ENCODE results near the gene LRRC8E.
"Not testable (repeated sequence)": the region's sequence is repeated elsewhere in the genome, so short reads cannot be mapped to it uniquely, and the experiment has no call there.

Gene LRRC8E

DNA sequence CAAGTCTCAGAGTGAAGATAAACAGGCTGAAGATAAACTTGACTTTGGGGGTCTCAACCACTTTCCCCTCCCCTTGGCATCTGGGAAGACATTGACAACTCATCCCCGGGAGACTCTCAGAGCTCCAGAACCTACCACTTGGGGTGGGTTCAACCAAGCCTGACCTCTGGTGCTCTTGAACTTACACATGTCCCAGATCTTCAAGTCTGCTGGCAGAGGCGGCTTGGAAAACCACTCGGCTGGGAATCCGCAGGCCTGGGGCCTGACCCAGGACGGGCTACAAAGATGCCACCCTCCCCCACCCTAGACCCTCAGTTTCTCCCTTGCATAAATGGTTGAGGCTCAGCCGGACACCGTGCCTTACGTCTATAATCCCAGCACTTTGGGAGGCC lies 512 bp downstream of the LRRC8E start:
- DNase-seq = no peak

DNA sequence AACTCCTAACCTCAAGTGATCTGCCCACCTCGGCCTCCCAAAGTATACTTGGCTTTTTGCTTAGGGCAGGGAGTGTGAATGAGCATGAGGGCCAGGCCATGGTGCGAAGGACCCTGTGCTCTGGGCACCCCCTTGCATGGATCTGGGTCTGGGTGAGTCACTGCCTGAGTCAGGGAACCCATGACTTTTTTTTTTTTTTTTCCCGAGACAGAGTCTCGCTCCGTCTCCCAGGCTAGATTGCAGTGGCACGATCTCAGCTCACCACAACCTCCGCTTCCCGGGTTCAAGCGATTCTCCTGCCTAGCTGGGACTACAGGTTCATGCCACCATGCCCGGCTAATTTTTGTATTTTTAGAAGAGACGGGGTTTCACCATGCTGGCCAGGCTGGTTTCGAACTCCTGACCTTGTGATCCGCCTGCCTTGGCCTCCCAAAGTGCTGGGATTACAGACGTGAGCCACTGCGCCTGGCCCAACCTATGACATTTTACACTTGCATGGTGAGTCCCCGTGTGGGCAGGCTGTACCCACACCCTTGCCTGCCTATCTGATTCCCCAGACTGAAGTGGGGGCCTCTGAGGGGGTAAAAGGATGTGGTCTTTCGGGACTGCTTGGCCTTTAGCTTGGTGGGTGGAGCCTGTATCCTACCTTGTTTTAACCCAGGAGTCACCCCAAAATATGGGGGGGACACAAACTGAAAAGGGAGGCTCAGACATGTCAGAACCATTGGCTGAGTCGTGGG lies 5.2 kb downstream of the LRRC8E start:
- DNase-seq = not testable (repeated sequence)

- DNase-seq = no peak
Observed at GRCh38 chr19:7894612-7895309, 6.5 kb downstream of the LRRC8E start.

- DNase-seq = no peak
Observed at GRCh38 chr19:7895565-7895964, 7.3 kb downstream of the LRRC8E start.

DNA sequence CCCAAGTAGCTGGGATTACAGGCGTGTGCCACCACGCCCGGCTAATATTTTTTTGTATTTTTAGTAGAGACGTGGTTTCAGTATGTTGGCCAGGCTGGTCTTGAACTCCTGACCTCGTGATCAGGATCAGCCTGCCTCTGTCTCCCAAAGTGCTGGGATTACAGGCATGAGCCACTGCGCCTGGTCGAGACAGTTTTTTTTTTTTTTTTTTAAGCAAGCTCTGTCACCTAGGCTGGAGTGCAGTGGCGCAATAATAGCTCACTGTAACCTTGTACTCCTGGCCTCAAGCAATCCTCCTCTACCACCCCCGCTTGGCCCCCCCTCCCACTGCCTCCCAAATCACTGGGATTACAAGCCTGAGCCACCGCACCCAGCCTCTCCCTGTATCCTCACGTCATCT lies 9.0 kb downstream of the LRRC8E start:
- DNase-seq = no peak

DNA sequence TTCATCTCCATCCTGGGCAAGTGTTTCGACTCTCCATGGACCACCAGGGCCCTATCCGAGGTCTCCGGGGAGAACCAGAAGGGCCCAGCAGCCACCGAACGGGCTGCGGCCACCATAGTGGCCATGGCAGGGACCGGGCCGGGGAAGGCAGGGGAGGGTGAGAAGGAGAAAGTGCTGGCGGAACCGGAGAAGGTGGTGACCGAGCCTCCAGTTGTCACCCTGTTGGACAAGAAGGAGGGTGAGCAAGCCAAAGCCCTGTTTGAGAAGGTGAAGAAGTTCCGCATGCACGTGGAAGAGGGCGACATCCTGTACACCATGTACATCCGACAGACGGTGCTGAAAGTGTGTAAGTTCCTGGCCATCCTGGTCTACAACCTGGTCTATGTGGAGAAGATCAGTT lies 10.7 kb downstream of the LRRC8E start:
- no peak for DNase-seq

- no peak for DNase-seq
Observed at GRCh38 chr19:7899751-7900378, 11.6 kb downstream of the LRRC8E start.

- no peak for DNase-seq
Observed at GRCh38 chr19:7900401-7900870, 12.1 kb downstream of the LRRC8E start.

DNA sequence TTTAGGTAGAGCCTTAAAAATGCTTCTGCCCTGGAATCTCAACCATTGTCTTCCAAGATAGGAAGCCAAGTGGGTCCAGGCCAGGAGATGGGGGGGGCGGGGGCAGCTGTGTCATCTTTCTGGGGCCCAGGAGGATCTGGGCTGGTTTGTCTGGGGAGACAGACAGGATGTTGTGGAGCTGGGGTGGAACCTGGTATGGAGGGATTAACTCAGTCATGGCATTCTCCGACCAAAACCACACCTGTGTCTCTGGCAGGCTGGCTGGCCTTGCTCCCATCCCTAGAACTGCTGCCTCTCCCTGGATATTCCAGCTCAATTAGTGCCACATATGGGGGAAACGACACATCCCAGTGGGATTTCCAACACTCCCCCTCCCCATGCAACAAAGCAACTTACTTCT lies 12.6 kb downstream of the LRRC8E start:
- DNase-seq = no peak

DNA sequence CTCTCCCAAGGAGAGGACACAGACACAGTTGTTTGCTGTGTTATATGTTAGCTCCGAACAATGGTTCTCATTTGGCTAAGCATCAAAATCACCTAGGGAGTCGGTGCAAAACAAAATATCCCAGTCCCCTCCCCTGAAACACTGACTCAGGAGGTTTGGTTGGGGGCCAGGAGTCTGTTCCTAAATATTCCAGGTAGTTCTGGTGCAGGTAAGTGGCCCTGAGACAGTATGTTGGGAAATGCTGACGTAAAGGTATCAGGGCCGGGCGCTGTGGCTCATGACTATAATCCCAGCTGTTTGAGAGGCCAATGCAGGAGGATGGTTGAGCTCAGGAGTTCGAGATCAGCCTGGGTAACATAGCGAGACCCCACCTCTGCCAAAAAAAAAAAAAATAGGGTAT lies 13.0 kb downstream of the LRRC8E start:
- no peak for DNase-seq

DNA sequence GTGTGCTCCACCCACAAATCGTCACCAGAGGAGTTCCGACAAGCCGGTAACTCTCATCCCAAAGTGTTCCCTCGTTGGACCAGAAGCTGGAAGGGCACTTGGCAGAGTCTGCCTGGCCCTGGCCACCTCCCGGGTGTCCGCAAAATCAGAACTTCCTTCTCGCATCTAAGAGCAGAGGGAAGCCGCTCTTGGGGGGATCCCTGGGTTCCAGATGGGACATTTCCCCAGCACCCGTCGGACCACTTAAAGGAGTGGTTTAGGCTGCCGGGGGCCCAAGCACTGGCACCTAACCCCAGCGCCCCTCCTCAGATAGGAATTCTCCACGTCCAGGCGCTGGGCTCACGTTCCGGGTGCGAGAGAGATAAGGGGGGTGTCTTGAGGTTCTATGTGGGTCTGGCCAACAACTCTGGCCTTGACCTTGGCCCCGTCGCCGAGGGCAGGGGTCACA lies 14.5 kb downstream of the LRRC8E start:
- no peak for DNase-seq

DNA sequence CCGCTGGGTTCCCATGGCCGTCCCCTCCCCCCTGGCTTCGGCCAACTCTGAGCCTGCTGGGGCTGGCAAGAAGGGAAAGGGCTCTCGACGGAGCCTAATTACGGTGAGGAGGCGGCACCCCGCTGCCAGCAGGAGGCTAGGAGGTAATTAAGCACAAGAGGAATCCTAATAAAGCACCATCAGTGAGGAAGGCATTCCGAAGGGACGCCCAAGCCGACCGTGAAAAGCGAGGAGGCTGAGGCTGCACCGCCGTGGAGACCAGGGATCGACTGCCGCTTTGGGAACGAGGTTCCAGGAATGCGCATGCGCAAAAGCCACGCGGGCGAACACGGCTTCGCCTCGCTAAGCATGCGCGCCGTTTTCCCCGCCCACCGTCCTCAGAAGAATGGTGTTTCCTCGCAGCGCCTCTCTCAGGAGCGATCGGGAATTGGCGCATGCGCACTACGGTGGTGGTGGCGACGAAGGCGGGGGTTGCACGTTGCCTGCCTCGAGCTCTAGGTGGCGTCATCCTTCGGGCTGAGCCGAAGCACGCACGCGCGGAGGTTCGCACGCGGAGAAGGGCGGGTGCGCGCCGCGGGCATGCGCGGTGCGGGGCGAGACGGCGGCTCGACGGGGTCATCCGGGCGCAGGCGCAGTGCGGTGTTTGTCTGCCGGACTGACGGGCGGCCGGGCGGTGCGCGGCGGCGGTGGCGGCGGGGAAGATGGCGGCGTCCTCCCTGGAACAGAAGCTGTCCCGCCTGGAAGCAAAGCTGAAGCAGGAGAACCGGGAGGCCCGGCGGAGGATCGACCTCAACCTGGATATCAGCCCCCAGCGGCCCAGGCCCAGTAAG lies 15.1 kb downstream of the LRRC8E start, which contains the start of gene MAP2K7:
MAP2K7 (plus strand) TSS at position 634 of the 830 bp plus-strand sequence; CDS start at position 702, 68 bp downstream.
- peak; percentile 100 for DNase-seq

DNA sequence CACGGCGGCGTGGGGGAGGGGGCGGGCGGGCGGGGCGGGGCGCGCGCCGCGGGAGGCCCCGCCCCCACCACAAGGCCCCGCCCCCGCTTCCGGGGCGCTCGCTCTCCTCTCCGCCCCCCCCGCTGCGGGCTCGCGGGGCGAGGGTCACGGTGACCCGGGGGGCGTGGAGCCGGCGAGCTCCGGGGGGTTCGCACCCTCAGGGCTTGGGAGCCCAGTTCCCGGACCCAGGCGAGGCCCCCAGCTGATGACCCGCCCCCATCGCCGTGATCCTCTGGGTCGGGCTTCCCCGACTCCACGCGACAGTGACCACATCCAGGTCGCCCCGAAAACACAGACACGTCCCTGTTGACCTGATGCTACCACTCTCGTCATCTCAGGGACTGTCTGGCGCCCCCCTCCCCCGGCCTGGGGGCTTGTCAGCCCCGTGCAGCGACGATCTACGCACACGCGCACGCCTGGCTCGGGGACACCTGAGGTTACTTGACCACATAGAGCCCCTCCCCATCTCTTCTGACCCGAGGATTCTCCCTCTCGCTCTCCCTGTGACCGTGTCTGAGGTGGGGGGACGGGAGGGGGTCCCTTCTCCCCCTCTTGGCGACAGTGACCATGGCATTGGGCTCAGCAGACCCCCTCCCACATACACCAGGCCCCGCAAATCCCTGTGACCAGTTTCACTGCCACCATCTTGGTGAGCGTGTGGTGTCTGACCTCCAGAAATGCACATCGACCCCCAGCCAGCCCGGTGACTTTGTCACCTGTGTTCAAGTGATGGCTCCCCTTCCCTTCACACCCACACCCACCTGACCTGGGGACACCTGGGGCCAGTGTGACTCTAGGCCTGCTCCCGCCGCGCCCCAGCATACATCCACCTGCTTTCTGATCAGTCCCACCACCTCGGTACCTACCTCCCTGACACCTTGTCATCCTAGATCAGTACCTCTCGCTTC lies 16.0 kb downstream of the LRRC8E start:
- no peak for DNase-seq

DNA sequence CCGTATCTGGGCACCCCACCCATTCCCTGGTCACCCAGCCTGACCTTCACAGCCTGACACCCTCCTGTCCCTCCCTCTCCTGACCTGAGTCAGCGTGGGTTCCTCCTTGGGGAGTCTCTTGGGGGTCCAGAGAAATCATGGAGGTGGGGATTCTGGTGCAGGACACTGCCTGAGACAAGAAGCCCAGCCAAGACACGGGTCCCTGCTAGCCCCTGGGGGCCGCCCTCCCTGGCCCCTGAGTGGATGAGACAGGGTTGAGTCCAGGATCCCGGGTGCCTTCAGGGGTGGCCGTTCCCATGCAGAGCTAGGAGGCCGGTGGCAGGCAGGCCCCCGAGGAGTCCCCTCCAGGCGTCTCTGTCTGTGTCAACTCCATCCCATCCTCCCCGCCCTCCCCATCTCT lies 17.0 kb downstream of the LRRC8E start:
- no peak for DNase-seq

DNA sequence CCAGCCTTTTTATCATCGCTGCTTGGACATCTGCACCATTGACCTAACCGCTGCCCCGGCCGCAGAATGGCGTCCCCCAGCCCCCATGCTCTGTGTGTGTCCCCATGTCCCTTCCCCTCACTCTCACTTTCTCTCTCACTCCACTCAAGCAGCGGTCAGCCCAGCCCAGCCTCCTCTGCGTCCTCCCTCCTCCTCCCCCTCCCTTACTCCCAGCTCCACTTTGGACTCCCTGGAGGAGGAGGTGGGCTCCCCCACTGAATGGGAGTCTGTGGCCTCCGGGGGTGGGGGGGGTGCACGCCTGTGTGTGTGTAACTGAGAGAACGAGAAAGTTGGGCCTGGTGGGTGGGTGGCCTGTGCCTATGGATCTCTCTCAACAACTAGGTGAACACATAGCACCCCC lies 17.5 kb downstream of the LRRC8E start:
- no peak for DNase-seq

DNA sequence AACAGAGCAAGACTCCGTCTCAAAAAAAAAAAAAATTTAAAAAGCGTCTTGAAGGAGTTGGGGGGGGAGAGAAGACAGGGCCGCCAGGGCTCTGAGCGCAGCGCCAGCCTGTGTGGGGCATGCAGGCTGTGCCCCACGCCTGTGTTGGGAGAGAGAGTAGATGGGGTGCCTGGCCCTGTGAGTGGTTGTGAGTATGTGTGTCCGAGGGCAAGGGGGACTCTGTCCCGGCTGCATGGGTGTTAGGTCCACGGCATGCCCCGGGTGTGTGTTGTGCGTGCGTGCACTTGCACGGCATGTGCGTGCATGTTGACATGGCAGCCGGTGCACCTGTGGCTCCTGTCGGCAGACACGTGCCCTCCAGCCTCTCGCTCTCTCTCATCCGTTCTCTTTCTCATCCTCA lies 18.8 kb downstream of the LRRC8E start:
- no peak for DNase-seq

- DNase-seq = no peak
Observed at GRCh38 chr19:7907544-7907943, 19.2 kb downstream of the LRRC8E start.

DNA sequence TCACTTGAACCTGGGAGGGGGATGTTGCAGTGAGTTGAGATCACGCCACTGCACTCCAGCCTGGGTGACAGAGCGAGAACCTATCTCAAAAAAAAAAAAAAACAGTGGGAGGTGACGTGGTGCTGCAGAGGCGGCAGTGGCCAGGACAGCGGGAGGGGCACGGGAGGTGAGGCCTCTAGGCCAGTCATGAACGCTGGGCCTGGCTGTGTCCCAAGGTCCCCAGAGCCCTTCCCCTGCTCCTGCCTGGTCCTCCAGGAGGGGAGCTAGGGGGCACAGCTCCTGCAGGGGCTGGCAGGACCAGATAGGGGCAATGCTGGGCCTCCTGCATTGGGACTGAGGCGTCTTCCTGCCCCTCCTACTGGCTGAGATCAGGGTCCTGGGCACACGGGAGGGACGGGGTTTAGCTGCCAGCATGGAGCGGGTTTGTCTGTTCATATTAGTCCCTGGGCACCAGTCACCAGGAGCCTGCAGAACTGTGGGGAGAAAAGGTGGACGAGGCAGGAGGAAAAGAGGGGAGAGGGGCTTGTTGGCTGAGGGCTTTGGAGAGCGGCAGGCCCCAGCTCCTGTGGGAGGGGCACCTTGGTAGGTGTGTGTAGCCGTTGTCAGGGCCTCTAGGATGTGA lies 19.9 kb downstream of the LRRC8E start:
- no peak for DNase-seq

- DNase-seq = no peak
Observed at GRCh38 chr19:7908742-7909461, 20.6 kb downstream of the LRRC8E start.

GRCh38 chr19:7909471-7910067 lies 21.3 kb downstream of the LRRC8E start:
- DNase-seq = no peak
